H1 (cell line): ENCODE data around the gene RIN1.
"Not testable (repeated sequence)": the region's sequence is repeated elsewhere in the genome, so short reads cannot be mapped to it uniquely, and the experiment has no call there.

ENCODE experiments used
- BACH1 ChIP-seq: IDR thresholded peaks from 2 replicates; pipeline ENCODE4 v1.6.1; 2012; ENCODE audit warnings: low read length, improper control_type of control experiment
- CHD2 ChIP-seq: IDR thresholded peaks from 2 replicates; pipeline ENCODE4 v1.6.1; 2012; ENCODE audit warnings: low read length, improper control_type of control experiment
- EZH2 ChIP-seq: fragments of 200-600 bp; sonication (generic); IDR thresholded peaks from 2 replicates; pipeline ENCODE4 v1.7.1; 2012; ENCODE audit warnings: low read depth, mild to moderate bottlenecking, moderate library complexity, low read length, inconsistent platforms; ENCODE audit not compliant: severe bottlenecking
- GTF2F1 ChIP-seq: IDR thresholded peaks from 2 replicates; pipeline ENCODE4 v1.6.1; 2012; ENCODE audit warnings: low read depth, low read length, improper control_type of control experiment, borderline replicate concordance
- MAFK ChIP-seq: IDR thresholded peaks from 2 replicates; pipeline ENCODE4 v1.6.1; 2012; ENCODE audit warnings: low read depth, mild to moderate bottlenecking, improper control_type of control experiment, low read length
- POLR2A ChIP-seq, 2 experiments: IDR thresholded peaks; 1 replicate in 1 of 2; 2 replicates in 1 of 2; pipeline ENCODE4 v1.6.1; 2011; ENCODE audit warnings: low read depth in 2 of 2, low read length in 2 of 2, mild to moderate bottlenecking in 2 of 2; ENCODE audit errors: control extremely low read depth in 1 of 2
- RAD21 ChIP-seq, 2 experiments: IDR thresholded peaks in 1 of 2; conservative IDR thresholded peaks in 1 of 2; 2 replicates each; pipeline ENCODE4 v1.6.1; 2011; ENCODE audit warnings: low read depth in 2 of 2, low read length in 2 of 2, improper control_type of control experiment in 1 of 2, inconsistent platforms in 1 of 2, mild to moderate bottlenecking in 1 of 2, moderate library complexity in 1 of 2
- RBBP5 ChIP-seq: IDR thresholded peaks from 2 replicates; pipeline ENCODE4 v1.7.1; 2012; ENCODE audit warnings: low read depth, mild to moderate bottlenecking, inconsistent platforms, low read length, moderate library complexity, borderline replicate concordance
- SP1 ChIP-seq: IDR thresholded peaks from 2 replicates; pipeline ENCODE4 v1.6.1; 2011; ENCODE audit warnings: low read depth, low read length
- SP2 ChIP-seq: IDR thresholded peaks from 2 replicates; pipeline ENCODE4 v1.6.1; 2012; ENCODE audit warnings: mild to moderate bottlenecking, low read length, inconsistent platforms
- TEAD4 ChIP-seq: IDR thresholded peaks from 2 replicates; pipeline ENCODE4 v1.6.1; 2012; ENCODE audit warnings: low read depth, low read length, inconsistent platforms, mixed read lengths
- TF ChIP-seq, protein P1 (sequence below): IDR thresholded peaks from 2 replicates; pipeline ENCODE4 v1.6.1; 2012; ENCODE audit warnings: inconsistent platforms
- TF ChIP-seq, protein P2 (sequence below), 3 experiments: IDR thresholded peaks; 1 replicate in 2 of 3; 2 replicates in 1 of 3; pipeline versions ENCODE4 v1.5.1 to v1.6.1; 2011; ENCODE audit warnings: low read length in 3 of 3, mild to moderate bottlenecking in 3 of 3, inconsistent platforms in 2 of 3, low read depth in 1 of 3, moderate library complexity in 1 of 3; ENCODE audit not compliant: insufficient read depth in 1 of 3; ENCODE audit errors: control extremely low read depth in 1 of 3
- TF ChIP-seq, protein P3 (sequence below): IDR thresholded peaks from 2 replicates; pipeline ENCODE4 v1.6.1; 2011; ENCODE audit warnings: low read depth, mild to moderate bottlenecking, low read length; ENCODE audit not compliant: insufficient read depth

DNA sequence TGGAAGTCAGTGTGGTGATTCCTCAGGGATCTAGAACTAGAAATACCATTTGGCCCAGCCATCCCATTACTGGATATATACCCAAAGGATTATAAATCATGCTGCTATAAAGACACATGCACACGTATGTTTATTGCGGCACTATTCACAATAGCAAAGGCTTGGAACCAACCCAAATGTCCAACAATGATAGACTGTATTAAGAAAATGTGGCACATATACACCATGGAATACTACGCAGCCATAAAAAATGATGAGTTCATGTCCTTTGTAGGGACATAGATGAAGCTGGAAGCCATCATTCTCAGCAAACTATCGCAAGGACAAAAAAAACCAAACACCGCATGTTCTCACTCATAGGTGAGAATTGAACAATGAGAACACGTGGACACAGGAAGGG lies 15.5 kb downstream of the RIN1 start:
- not testable (repeated sequence) for TF ChIP-seq MAFK; BACH1; CHD2; GTF2F1; EZH2; RAD21 (IDR thresholded peaks at IDR 0.05 in 1 of 2, conservative IDR thresholded peaks at IDR 0.05 in 1 of 2; ENCODE audit: low read depth in 2 of 2, low read length in 2 of 2); RBBP5; SP2; TEAD4; POLR2A (IDR thresholded peaks at IDR 0.05; ENCODE audit: control extremely low read depth in 1 of 2, low read depth in 2 of 2, low read length in 2 of 2); SP1
- TF ChIP-seq, protein P1, sequence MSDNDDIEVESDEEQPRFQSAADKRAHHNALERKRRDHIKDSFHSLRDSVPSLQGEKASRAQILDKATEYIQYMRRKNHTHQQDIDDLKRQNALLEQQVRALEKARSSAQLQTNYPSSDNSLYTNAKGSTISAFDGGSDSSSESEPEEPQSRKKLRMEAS, result not testable (repeated sequence)
- TF ChIP-seq, protein P2, sequence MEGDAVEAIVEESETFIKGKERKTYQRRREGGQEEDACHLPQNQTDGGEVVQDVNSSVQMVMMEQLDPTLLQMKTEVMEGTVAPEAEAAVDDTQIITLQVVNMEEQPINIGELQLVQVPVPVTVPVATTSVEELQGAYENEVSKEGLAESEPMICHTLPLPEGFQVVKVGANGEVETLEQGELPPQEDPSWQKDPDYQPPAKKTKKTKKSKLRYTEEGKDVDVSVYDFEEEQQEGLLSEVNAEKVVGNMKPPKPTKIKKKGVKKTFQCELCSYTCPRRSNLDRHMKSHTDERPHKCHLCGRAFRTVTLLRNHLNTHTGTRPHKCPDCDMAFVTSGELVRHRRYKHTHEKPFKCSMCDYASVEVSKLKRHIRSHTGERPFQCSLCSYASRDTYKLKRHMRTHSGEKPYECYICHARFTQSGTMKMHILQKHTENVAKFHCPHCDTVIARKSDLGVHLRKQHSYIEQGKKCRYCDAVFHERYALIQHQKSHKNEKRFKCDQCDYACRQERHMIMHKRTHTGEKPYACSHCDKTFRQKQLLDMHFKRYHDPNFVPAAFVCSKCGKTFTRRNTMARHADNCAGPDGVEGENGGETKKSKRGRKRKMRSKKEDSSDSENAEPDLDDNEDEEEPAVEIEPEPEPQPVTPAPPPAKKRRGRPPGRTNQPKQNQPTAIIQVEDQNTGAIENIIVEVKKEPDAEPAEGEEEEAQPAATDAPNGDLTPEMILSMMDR (IDR thresholded peaks at IDR 0.05; ENCODE audit: control extremely low read depth in 1 of 3, insufficient read depth in 1 of 3, low read depth in 1 of 3, low read length in 3 of 3), result not testable (repeated sequence)
- TF ChIP-seq, protein P3, sequence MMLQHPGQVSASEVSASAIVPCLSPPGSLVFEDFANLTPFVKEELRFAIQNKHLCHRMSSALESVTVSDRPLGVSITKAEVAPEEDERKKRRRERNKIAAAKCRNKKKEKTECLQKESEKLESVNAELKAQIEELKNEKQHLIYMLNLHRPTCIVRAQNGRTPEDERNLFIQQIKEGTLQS, result not testable (repeated sequence)
